Muscle of back (tissue), 11 donors: ENCODE measurements around the gene CDKAL1. TPM values are rescaled to one million over a fixed set of nuclear protein-coding genes. Genes with fewer than 3 reads are reported as not detected.

ENCODE experiments used
- DNase-seq, 3 donors: peaks; one replicate each; pipeline versions ENCODE4 v3.0.0 to v3.0.0-alpha.2; 2013
- polyA plus RNA-seq, 10 donors: library from polyadenylated mRNA; unstranded; fragments of 120-200 nt; gene quantifications; one replicate each; pipeline ENCODE4 v1.2.1, GENCODE V29; 2013; ENCODE audit not compliant: insufficient read length in 10 of 10

CDKAL1 gene
- polyA plus RNA-seq, 10 donors = 10.7 to 17.1 (median 13.9) TPM

GRCh38 chr6:21132856-21133838 is 598.9 kb downstream of the CDKAL1 start:
- peak; percentile 35 to 81 (median 59) for DNase-seq

GRCh38 chr6:21133901-21134300 is 599.6 kb downstream of the CDKAL1 start:
- DNase-seq = no peak

GRCh38 chr6:21134356-21134755 is 600.1 kb downstream of the CDKAL1 start:
- no peak for DNase-seq

GRCh38 chr6:21135484-21136013 is 601.3 kb downstream of the CDKAL1 start:
- no peak for DNase-seq

GRCh38 chr6:21137700-21138335 is 603.6 kb downstream of the CDKAL1 start:
- DNase-seq = no peak

- DNase-seq = peak; percentile 25 to 69 (median 64)
These were observed 604.2 kb downstream of the CDKAL1 start for GRCh38 chr6:21138336-21139069.

- DNase-seq = no peak
These were observed 606.7 kb downstream of the CDKAL1 start for GRCh38 chr6:21140966-21141365.

GRCh38 chr6:21141616-21142303 is 607.5 kb downstream of the CDKAL1 start:
- no peak for DNase-seq

- no peak for DNase-seq
These were observed 608.5 kb downstream of the CDKAL1 start for GRCh38 chr6:21142741-21143140.

- no peak for DNase-seq
These were observed 609.4 kb downstream of the CDKAL1 start for GRCh38 chr6:21143645-21144044.

GRCh38 chr6:21144928-21145327 is 610.7 kb downstream of the CDKAL1 start:
- DNase-seq = no peak

- DNase-seq = no peak
These were observed 613.7 kb downstream of the CDKAL1 start for GRCh38 chr6:21147995-21148394.

- peak in 1 of 3 donors; percentile 75 for DNase-seq
These were observed 615.2 kb downstream of the CDKAL1 start for GRCh38 chr6:21149470-21149869.

GRCh38 chr6:21150667-21151066 is 616.4 kb downstream of the CDKAL1 start:
- DNase-seq = no peak

GRCh38 chr6:21151119-21151518 is 616.9 kb downstream of the CDKAL1 start:
- DNase-seq = no peak

GRCh38 chr6:21151530-21151929 is 617.3 kb downstream of the CDKAL1 start:
- no peak for DNase-seq

- peak in 2 of 3 donors; percentile 38 to 78 for DNase-seq
These were observed 623.1 kb downstream of the CDKAL1 start for GRCh38 chr6:21157186-21157929.

GRCh38 chr6:21158149-21158548 is 623.9 kb downstream of the CDKAL1 start:
- DNase-seq = peak; percentile 30 to 64 (median 35)

- no peak for DNase-seq
These were observed 624.6 kb downstream of the CDKAL1 start for GRCh38 chr6:21158873-21159272.

- no peak for DNase-seq
These were observed 625.2 kb downstream of the CDKAL1 start for GRCh38 chr6:21159465-21159864.

GRCh38 chr6:21161707-21162106 is 627.5 kb downstream of the CDKAL1 start:
- DNase-seq = no peak
